Right ventricle myocardium inferior (tissue), 1 donor: ENCODE data around the gene HPSE2. TPM values are rescaled to one million over a fixed set of nuclear protein-coding genes. Genes with fewer than 3 reads are reported as not detected.
A peak's percentile ranks its signal among the peaks of the same experiment; 100 is the strongest.

Source experiments
- ATAC-seq: fragments of 200-7000 bp; cut with Tn5 transposase; one replicate; pipeline ENCODE4 v1.9.1; 2020; ENCODE audit warnings: mild to moderate bottlenecking, moderate library complexity
- DNase-seq: peaks from one replicate; pipeline ENCODE4 v3.0.0; 2021; ENCODE audit errors: missing footprints
- intact Hi-C: fragments of 100-400 bp; cut with DNase I; formaldehyde crosslinking; loops from one replicate; pipeline ENCODE4 v1.11.0; 2022
- total RNA-seq: library from RNA; stranded (reverse); fragmentation: NEBNext Ultra II Directional; extraction: Animal tissue kit (Norgen Biotek cat#: 25700); gene quantifications from one replicate; pipeline ENCODE4 v1.2.1, GENCODE V29; 2021
- donor health status: DM: no; HTN: yes; CAD: no; lungs with severe emphysema.

HPSE2 gene
- total RNA-seq, 1 donor from 2014 or later: 0.14 TPM

- intact Hi-C loops: no loop called here
- peak; percentile 96 for ATAC-seq
- peak; percentile 94 for DNase-seq
These were observed 788.9 kb downstream of the HPSE2 start, which contains the start of gene HPS1 for GRCh38 chr10:98446661-98447221. HPS1 (minus strand) TSS chr10:98446935; CDS start chr10:98443240, 3,695 bp downstream.

- ATAC-seq (peak; percentile 42), DNase-seq (peak; percentile 84)
- intact Hi-C loops: no loop called here
These were observed 789.4 kb downstream of the HPSE2 start for GRCh38 chr10:98446151-98446660.

GRCh38 chr10:98445200-98445812, 790.3 kb downstream of the HPSE2 start:
- intact Hi-C loops: no loop called here
- no peak for ATAC-seq
- DNase-seq: no peak

GRCh38 chr10:98444314-98445006, 791.2 kb downstream of the HPSE2 start:
- intact Hi-C loops: no loop called here
- no peak for ATAC-seq
- DNase-seq: no peak

GRCh38 chr10:98438715-98439114, 796.9 kb downstream of the HPSE2 start:
- ATAC-seq (no peak), DNase-seq (no peak)
- intact Hi-C loops: no loop called here

GRCh38 chr10:98436704-98437103, 798.9 kb downstream of the HPSE2 start:
- peak; percentile 85 for ATAC-seq
- no peak for DNase-seq
- intact Hi-C loops: no loop called here

- ATAC-seq (no peak), DNase-seq (no peak)
- intact Hi-C loops: no loop called here
These were observed 800.5 kb downstream of the HPSE2 start for GRCh38 chr10:98435178-98435577.

GRCh38 chr10:98433881-98434732, 801.5 kb downstream of the HPSE2 start:
- intact Hi-C loops: no loop called here
- ATAC-seq (no peak), DNase-seq (no peak)

- intact Hi-C loops: no loop called here
- ATAC-seq: no peak
These were observed 802.3 kb downstream of the HPSE2 start for GRCh38 chr10:98433371-98433770.

GRCh38 chr10:98432330-98432729, 803.3 kb downstream of the HPSE2 start:
- ATAC-seq (no peak), DNase-seq (no peak)
- intact Hi-C loops: no loop called here

More at GRCh38 chr10:98433371-98433770, 802.3 kb downstream of the HPSE2 start:
- DNase-seq: no peak

- DNase-seq: no peak
These were observed 804.6 kb downstream of the HPSE2 start for GRCh38 chr10:98431016-98431415.

GRCh38 chr10:98430427-98430826, 805.2 kb downstream of the HPSE2 start:
- intact Hi-C loops: no loop called here
- DNase-seq: no peak
- no peak for ATAC-seq

More at GRCh38 chr10:98431016-98431415, 804.6 kb downstream of the HPSE2 start:
- ATAC-seq: peak; percentile 96
- intact Hi-C loops: no loop called here

- intact Hi-C loops: no loop called here
- DNase-seq (no peak), ATAC-seq (no peak)
These were observed 806.2 kb downstream of the HPSE2 start for GRCh38 chr10:98429320-98430072.

GRCh38 chr10:98427011-98427515, 808.6 kb downstream of the HPSE2 start:
- no peak for DNase-seq
- intact Hi-C loops: no loop called here
- ATAC-seq: no peak

- intact Hi-C loops: no loop called here
- peak; percentile 38 for ATAC-seq
- no peak for DNase-seq
These were observed 809.9 kb downstream of the HPSE2 start for GRCh38 chr10:98425511-98426352.

GRCh38 chr10:98424295-98425254, 811.1 kb downstream of the HPSE2 start:
- no peak for DNase-seq
- intact Hi-C loops: no loop called here
- no peak for ATAC-seq
